Nephron (organoid): ENCODE results near the gene MFSD6.
"Not testable (repeated sequence)": the region's sequence is repeated elsewhere in the genome, so short reads cannot be mapped to it uniquely, and the experiment has no call there.

Experiments used
- H3K27ac Mint-ChIP-seq, 3 experiments: 2 replicates each; pipeline ENCODE4 v1.8.0; 2020; ENCODE audit warnings: mixed read lengths in 3 of 3, mild to moderate bottlenecking in 2 of 3, moderate library complexity in 1 of 3
- H3K27me3 Mint-ChIP-seq: 2 replicates; pipeline ENCODE4 v1.8.0; 2021; ENCODE audit warnings: low read depth, mild to moderate bottlenecking, moderate library complexity, mixed read lengths
- H3K36me3 Mint-ChIP-seq: 2 replicates; pipeline ENCODE4 v1.8.0; 2020; ENCODE audit warnings: low read depth, mixed read lengths
- H3K4me1 Mint-ChIP-seq: 2 replicates; pipeline ENCODE4 v1.8.0; 2020; ENCODE audit warnings: mixed read lengths
- H3K4me3 Mint-ChIP-seq, 3 experiments: 2 replicates each; pipeline ENCODE4 v1.8.0; 2020; ENCODE audit warnings: mild to moderate bottlenecking in 3 of 3, mixed read lengths in 3 of 3, moderate library complexity in 2 of 3
- H3K9me3 Mint-ChIP-seq: 2 replicates; pipeline ENCODE4 v1.8.0; 2020; ENCODE audit warnings: mixed read lengths
- CTCF ChIP-seq, 3 experiments: fragments of 200-600 bp; sonication (generic); IDR thresholded peaks; one replicate each; pipeline ENCODE4 v1.5.0; 2021; ENCODE audit warnings: antibody characterized with exemption in 3 of 3; ENCODE audit not compliant: unreplicated experiment in 3 of 3

Gene MFSD6

GRCh38 chr2:190505696-190506095 is 97.5 kb downstream of the MFSD6 start:
- Mint-ChIP-seq H3K27ac (no peak overlapping the region), H3K9me3 (no peaks in the 10 kb centered on the region), H3K4me1 (peaks cover 9% of the 10 kb centered on the region), H3K36me3 (peaks cover 4% of the 10 kb centered on the region), H3K4me3 (no peak overlapping the region), H3K27me3 (no peaks in the 10 kb centered on the region)
- TF ChIP-seq CTCF (IDR thresholded peaks at IDR 0.05; ENCODE audit: unreplicated experiment in 3 of 3), result no peak

GRCh38 chr2:190506666-190507065 is 98.5 kb downstream of the MFSD6 start:
- H3K36me3 Mint-ChIP-seq, result peaks cover 4% of the 10 kb centered on the region

GRCh38 chr2:190507135-190507534 is 99.0 kb downstream of the MFSD6 start:
- TF ChIP-seq CTCF (IDR thresholded peaks at IDR 0.05; ENCODE audit: unreplicated experiment in 3 of 3), result no peak
- H3K27ac Mint-ChIP-seq, result peak overlapping the region in 1 of 3 experiments; percentile 49
- no peaks in the 10 kb centered on the region for H3K9me3 Mint-ChIP-seq
- H3K4me1 Mint-ChIP-seq, result peaks cover 9% of the 10 kb centered on the region
- H3K27me3 Mint-ChIP-seq, result no peaks in the 10 kb centered on the region
- H3K4me3 Mint-ChIP-seq, result no peak overlapping the region
- peaks cover 4% of the 10 kb centered on the region for H3K36me3 Mint-ChIP-seq

More at GRCh38 chr2:190506666-190507065, 98.5 kb downstream of the MFSD6 start:
- Mint-ChIP-seq H3K4me1 (peaks cover 9% of the 10 kb centered on the region), H3K27ac (peak overlapping the region in 2 of 3 experiments; percentile 30 to 49), H3K4me3 (no peak overlapping the region), H3K9me3 (no peaks in the 10 kb centered on the region), H3K27me3 (no peaks in the 10 kb centered on the region)
- TF ChIP-seq CTCF (IDR thresholded peaks at IDR 0.05; ENCODE audit: unreplicated experiment in 3 of 3), result no peak

- H3K4me3 Mint-ChIP-seq, H3K4me1 Mint-ChIP-seq, H3K36me3 Mint-ChIP-seq, H3K9me3 Mint-ChIP-seq, H3K27ac Mint-ChIP-seq, H3K27me3 Mint-ChIP-seq: not testable (repeated sequence)
Measured at GRCh38 chr2:190509895-190510294, 101.7 kb downstream of the MFSD6 start.

- peak overlapping the region in 2 of 3 experiments; percentile 62 to 69 for H3K27ac Mint-ChIP-seq
- no peak overlapping the region for H3K4me3 Mint-ChIP-seq
- no peaks in the 10 kb centered on the region for H3K27me3 Mint-ChIP-seq
- H3K9me3 Mint-ChIP-seq, result no peaks in the 10 kb centered on the region
- peaks cover 4% of the 10 kb centered on the region for H3K36me3 Mint-ChIP-seq
- TF ChIP-seq CTCF (IDR thresholded peaks at IDR 0.05; ENCODE audit: unreplicated experiment in 3 of 3), result peak; percentile 68 to 71 (median 69)
- H3K4me1 Mint-ChIP-seq, result peaks cover 9% of the 10 kb centered on the region
Measured at GRCh38 chr2:190511104-190511503, 102.9 kb downstream of the MFSD6 start.

- H3K4me3 Mint-ChIP-seq, result no peak overlapping the region
- H3K9me3 Mint-ChIP-seq, result no peaks in the 10 kb centered on the region
- no peaks in the 10 kb centered on the region for H3K4me1 Mint-ChIP-seq
- H3K27me3 Mint-ChIP-seq, result no peaks in the 10 kb centered on the region
- H3K36me3 Mint-ChIP-seq, result peaks cover 4% of the 10 kb centered on the region
- H3K27ac Mint-ChIP-seq, result no peak overlapping the region
- no peak for TF ChIP-seq CTCF (IDR thresholded peaks at IDR 0.05; ENCODE audit: unreplicated experiment in 3 of 3)
Measured at GRCh38 chr2:190512539-190513095, 104.5 kb downstream of the MFSD6 start.
